Stimulated activated CD4-positive, alpha-beta T cell treated with anti-CD3 and anti-CD28 coated beads, Interleukin-15, amount 100 ng/mL, for 48 hours (primary cell): ENCODE results near the gene OTOP3.
"Not testable (repeated sequence)": the region's sequence is repeated elsewhere in the genome, so short reads cannot be mapped to it uniquely, and the experiment has no call there.

Source experiments
- DNase-seq, 2 donors: peaks; one replicate each; pipeline ENCODE4 v3.0.0-alpha.2; 2020; ENCODE audit warnings: low read depth in 2 of 2

Gene OTOP3, protein sequence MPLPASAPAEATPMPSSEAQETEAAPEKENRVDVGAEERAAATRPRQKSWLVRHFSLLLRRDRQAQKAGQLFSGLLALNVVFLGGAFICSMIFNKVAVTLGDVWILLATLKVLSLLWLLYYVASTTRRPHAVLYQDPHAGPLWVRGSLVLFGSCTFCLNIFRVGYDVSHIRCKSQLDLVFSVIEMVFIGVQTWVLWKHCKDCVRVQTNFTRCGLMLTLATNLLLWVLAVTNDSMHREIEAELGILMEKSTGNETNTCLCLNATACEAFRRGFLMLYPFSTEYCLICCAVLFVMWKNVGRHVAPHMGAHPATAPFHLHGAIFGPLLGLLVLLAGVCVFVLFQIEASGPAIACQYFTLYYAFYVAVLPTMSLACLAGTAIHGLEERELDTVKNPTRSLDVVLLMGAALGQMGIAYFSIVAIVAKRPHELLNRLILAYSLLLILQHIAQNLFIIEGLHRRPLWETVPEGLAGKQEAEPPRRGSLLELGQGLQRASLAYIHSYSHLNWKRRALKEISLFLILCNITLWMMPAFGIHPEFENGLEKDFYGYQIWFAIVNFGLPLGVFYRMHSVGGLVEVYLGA

DNA sequence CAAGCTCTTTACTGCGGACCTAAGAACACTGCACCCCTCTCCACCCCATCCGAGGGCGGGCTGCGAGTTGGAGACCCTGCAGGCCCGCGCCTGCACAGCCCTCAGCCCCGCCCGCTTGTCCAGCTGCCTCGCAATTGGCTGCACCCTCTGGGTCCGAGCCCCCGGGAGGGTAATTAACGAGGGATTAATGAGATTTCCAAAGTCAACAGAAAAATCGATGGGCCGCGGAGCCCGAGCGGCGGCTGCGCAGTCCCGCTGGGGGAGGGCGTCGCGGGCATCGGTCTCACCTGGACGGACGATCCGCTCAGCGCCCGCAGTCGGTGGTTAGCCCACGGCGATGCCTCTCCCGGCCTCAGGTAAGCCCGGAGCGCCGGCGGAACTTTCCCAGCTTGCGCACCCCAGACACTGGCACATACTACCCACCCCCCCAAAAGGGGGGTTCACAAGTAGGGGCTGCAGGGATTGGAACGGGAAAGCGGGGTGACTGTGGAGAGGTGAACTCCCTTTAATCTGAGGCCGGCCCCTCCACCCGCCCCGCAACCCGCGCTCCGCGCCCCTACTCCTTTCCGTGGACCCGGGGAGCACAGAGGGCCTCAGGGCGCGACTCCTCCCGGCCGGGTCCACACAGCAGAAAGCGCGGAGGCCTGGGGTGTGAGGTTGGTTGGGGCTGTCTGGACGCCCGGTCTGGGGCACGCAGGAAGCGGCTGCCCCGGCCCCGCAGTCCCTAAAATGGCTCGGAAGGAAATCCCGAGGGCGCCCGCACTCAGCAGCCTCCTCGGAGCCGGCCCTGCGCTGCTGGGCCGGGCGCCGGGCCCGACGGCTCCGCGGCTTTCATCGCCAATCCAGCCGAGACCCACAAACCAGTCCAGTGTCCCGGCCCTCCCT, at the start of gene OTOP3:
TSS of gene OTOP3 (plus strand) at position 314 of the 885 bp plus-strand sequence. CDS start at position 338, 24 bp downstream.
- DNase-seq, result no peak

DNA sequence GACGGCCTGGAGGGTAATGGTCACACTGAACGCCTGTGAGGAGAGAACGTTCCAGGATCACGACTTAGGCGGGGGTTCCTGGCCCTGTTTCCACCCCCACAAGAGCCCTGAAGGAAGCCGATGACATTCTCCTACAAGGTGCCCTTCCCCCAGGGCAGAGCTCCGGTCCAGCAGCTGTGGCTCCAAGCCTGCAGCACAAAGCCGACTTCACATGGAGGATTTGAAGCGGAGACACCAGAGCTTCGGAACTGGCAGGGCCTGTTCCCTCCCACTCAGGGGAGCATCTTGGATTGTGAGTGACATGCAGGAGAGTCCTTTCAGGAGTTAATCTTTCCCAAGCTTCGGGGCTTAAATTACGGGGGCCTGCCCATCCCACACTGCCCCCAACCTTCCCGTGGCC, 47.2 kb upstream of the OTOP3 start:
- no peak for DNase-seq

DNA sequence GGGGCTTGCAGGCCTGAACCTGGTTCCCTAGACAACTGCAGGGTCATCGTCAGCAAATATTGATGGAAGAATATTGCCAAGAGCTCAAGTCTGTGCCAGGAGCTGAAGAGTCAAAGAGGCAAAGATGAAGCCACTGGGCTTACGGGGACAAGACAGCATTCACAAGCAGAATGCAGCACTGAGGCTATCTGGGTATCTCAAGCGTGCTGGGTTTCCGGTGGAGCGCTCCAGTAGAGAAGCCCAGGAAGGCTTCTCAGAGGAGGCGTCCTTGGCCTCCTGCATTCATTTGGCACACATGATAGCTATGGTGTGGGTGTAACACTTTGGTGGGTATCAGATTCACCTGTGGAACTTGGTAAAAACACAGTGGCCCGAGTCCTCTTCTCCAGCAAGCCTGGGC, 45.1 kb upstream of the OTOP3 start:
- no peak for DNase-seq

DNA sequence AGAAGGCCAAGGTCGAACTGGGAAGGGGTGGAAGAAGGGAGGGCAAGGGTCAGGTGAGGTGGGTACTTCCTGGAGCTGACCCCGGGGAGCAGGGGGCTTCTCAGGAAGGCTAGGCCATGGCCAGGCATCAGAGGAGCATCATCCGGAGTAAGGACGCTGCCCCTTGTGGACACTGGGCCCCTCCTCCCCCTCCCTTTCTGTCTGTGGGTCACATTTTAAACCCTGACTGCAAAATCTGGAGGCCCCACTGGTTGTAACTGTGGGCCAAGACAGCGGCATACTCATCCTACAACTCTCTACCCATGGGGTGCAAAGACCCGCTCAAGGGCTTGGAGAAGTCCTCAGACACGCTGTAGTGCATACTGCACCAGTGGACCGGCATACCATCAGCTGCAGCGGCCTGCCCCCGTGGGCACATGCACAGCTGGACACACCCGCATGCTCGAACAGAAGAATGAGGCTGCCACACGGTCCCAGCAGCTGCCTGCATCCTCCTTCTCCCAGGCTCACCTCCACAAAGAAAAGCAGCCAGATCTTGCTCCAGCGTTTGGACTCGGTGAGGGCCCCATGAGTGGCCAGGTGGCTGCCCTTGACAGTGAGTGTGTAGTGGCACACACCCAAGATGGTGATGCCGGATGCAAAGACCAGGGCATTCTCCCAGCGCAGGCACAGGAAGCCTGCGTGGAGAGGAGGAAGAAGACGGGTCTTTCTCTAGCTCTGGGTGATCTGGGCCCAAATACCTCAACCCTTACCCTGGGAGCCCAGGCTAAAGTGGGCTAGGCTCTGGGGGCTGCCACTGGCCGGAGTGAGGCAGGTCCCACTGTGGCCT, 43.5 kb upstream of the OTOP3 start:
- DNase-seq, result no peak

DNA sequence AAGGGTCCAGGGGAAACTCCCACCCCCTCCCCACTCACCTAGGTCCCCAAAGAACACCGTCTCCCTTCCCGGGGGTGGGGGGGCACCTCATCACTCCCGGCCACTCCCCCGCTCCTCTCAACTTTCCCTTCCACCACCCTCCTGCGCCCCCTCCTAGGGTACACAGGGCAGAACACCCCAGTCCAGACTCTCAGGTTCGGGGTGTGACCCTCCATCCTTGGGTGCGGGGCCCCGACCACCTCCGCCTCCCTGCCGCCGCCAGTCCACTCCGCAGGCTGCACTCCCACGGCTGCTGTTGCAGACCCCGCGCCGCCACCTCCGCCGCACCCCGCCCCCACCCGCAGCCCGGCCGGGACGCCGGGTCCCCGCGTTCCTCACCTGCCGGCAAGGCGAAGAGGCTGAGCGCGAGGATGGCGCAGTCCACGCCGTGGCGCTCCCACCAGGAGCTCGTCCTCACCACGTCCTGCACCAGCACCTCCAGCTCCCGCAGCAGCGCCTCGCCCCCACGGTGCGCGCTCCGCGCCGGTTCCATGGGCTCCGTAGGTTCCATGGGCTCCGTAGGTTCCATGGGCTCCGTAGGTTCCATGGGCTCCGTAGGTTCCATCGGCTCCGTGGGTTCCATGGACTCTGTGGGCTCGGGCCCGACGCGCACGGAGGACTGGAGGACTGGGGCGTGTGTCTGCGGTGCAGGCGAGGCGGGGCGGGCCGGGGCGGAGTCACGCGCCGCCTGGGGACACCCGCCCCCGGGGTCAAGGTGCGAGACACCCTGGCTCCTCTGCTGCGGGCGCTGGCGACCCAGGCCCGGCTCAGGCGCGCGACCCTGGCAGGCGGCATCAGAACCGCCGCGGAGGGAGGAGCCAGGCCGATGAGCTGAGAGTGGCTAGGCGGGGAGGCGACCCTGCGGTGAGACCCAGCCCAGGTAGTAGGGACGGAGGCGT, 42.5 kb upstream of the OTOP3 start, which contains the start of gene FADS6:
TSS of gene FADS6 (minus strand) at position 660 of the 938 bp plus-strand sequence. CDS start at position 622, 38 bp downstream.
- DNase-seq, result no peak

DNA sequence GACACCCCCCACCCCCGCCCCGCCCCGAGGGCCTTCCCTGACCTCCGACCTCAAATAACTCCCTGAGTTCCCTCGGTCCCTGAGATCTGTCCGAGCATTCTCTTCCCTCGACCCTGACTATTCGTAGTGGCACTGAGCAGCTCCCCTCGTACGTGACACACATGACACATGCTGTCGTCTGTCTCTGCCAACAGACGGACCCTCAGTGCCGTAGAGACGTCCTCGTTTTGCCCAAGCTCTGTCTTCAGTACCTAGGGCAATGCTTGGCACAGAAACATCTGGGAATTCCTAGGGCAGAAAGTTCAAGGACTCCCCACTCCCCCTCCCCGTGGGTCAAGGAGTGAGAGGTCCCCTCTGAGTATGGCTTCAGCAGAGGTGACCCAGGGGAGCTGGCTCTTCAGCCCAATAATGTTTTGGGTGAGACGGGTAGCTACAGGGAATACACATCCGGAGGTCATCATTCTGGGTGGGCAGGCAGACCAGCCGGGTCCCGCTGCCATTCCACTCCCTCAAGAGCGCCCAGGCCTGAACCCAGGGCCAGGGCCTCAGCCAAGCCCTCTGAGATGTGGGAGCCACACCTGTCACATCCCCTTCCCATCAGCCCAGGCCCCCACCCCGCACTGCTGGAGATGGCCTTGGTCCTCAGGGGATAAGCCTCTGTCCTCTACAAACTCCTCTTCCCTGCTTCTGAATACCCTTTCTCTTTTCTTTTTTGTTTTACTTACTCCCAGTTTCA, 41.6 kb upstream of the OTOP3 start:
- no peak for DNase-seq

DNA sequence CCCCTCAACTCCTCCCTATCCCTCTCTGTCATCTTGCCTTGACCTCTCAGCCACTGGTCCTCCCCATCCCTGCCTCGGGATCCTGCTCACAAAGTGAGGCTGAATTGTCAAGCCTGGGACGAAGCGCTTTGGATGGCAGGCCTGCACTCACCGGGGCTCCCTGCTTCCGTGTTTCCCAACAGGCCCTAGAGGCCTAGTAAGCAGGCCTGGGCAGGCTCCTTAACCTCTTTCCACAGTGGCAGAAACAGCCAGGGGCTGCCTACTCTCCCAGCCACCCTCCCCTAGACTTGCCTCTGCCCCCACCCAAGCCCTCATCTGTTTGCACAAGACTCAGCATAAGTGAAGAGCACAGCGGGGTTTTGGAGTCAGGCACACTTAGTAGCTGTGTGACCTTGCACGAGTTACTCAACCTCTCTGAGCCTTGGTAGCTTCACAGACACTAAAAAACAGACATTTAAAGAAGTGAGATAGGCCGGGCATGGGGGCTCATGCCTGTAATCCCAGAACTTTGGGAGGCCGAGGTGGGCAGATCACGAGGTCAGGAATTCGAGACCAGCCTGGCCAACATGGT, 37.2 kb upstream of the OTOP3 start:
- no peak for DNase-seq

DNA sequence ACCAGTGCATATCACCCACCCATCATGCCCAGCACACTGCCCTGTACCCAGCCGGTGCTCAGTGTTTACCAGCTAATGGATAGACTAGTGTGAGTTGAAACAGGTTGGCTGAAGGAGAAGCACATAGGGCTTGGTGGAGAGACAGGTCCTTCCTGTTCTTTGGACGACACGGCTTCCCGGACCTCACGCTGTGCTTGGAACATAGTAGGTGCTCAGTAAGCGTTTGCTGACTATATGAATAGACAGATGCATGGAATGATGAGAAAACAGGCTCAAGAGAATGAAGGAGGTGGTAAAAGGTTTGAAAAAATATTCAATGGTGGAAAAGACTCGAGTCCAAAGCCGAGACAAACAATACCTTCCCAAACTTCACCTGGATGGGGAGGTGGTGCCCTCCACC, 35.5 kb upstream of the OTOP3 start:
- no peak for DNase-seq

DNA sequence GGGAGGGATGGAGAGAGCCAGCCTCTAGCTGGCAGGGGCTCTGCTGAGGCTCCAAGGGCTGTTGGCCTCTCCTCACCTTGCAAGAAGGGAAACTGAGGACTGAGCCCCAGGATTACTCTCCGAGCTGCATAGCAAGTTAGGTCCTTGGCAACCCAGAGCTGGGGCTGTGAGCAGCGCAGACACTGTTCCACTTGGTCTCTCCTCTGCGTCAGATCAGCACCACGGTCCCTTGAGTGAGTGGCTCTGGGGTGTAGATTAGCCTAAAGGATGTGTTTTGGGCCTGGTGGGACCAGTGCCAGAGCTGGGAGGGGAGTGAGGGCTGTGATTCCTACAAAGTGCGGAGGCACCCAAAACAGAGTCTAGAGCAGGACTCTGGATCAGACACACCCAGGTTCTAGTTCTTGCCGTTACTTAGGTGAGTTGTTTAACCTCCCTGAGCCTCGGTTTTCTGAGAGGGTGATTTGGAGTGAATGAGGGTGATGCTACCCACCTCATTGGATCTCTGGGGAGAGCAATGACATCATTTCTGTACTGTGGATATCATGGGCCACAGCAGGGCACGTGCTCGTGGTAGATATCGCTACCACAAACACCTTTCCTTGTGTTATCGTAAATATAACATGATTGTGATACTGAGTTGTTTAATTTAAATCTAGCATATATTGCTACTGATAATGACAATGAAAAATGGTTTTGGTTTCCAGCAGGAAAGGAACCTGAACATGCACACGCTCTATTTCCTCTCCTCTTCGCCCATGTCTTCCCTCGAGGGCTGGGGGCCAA, 34.2 kb upstream of the OTOP3 start:
- DNase-seq, result no peak

DNA sequence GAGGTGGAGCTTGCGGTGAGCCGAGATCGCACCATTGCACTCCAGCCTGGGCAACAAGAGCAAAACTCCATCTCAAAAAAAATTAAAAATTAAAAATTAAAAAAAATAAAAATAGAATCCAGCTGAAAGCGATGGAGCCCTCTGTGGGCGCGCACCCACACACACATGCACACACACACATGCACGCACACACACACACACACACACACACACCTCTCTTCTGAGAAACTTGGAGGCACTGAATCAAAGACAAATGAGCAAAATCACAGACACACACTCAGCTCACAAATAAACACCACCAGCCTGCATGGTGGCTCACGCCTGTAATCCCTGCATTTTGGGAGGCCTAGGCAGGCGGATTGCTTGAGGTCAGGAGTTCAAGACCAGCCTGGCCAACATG, 32.7 kb upstream of the OTOP3 start:
- DNase-seq, result no peak

DNA sequence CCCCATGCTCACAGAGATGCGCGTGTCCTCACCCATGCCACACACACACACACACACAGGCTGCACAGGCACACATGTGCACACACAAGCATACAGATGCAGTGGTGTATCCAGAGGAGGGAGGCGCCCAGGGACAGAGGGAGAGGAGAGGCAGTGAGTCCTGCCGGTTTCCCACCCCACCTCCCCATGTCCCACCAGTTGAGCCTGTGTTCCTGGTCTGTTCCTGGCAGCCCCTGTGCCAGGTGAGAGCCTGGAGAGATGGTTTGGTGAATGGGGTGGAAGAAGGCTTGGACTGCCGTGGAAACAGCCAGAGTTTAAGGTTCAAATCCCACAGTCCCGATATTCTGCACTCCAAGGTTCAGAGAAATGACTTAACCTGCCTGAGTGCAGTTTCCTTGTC, 32.0 kb upstream of the OTOP3 start:
- no peak for DNase-seq

DNA sequence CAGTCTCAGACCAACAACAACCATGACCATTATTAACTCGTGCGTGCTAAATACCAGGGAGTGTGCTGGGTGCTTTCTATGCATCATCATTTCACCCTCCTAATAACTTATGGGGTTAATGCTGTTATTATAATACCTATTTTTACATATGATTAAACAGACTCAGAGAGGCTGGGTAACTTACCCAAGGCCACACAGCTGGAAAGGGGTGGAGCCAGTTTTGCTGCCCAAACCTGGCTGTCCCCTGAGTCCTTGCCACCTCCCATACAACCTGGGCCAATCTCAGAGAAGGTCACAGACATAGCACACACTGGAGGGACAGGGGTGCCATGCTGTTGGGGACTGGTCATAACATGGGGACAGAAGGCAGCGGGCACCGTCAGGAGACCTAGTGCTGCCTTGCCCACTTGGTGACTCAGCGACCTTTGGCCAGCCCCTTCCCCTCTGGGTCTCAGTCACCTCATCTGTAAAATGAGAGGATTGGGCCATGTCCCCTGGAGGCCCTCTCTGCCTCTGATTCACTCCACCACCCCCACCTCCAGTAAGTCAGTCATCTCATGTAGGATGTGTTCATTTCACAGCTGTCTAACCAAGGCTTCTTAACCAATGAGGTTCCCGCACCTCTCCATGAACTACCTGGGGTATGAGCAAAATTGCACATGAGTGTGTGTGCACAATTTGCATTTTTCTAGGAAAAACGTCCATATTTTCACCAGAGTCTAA, 30.9 kb upstream of the OTOP3 start:
- DNase-seq, result no peak

DNA sequence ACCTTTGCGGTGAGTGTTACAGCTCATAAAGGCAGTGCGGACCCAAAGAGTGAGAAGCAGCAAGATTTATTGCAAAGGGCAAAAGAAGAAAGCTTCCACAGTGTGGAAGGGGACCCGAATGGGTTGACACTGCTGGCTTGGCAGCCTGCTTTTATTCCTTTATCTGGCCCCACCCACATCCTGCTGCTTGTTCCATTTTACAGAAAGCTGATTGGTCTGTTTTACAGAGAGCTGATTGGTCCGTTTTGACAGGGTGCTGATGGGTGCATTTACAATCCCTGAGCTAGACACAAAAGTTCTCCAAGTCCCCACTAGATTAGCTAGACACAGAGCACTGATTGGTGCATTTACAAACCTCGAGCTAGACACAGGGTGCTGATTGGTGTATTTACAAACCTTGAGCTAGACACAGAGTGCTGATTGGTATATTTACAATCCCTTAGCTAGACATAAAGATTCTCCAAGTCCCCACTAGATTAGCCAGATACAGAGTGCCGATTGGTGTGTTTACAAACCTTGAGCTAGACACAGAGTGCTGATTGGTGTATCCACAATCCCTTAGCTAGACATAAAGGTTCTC, 29.4 kb upstream of the OTOP3 start:
- not testable (repeated sequence) for DNase-seq

DNA sequence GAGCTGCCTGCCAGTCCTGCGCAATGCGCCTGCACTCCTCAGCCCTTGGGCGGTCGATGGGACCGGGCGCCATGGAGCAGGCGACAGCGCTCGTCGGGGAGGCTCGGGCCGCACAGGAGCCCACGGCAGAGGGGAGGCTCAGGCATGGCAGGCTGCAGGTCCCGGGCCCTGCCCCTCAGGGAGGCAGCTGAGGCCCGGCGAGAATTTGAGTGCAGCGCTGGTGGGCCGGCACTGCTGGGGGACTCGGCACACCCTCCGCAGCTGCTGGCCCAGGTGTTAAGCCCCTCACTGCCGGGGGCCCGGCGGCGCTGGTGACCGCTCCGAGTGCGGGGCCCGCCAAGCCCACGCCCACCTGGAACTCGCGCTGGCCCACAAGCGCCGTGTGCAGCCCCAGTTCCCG, 28.7 kb upstream of the OTOP3 start:
- no peak for DNase-seq

DNA sequence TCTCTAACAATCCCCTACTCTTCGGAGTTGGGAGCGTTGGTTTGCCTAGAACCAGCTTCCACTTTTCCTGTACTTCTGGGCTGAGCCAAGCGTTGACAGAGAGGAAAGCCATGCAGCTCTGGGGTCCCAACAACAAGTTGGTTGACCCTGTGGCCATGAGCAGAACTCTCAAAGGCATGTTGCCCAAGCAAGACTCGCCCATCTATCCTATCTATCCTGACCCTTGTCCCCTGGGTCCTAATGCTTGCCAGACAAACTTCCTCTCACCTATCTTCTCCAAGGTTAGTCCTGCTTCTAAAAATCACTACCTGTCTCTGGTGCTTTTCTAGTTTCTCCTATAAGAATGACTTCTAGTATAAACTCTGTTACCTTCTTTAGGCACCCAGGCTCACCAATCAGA, 26.6 kb upstream of the OTOP3 start:
- DNase-seq, result not testable (repeated sequence)

DNA sequence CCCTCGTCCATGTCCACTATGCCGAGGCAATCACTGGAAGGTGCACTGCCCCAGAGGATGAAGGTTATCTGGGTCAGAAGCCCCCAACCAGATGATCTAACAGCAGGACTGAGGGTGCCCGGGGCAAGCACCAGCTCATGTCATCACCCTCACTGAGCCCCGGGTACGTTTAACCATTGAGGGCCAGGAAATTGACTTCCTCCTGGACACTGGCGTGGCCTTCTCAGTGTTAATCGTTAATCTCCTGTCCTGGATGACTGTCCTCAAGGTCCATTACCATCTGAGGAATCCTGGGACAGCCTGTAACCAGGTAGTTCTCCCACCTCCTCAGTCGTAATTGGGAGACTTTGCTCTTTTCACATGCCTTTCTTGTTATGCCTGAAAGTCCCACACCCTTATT, 24.3 kb upstream of the OTOP3 start:
- not testable (repeated sequence) for DNase-seq

DNA sequence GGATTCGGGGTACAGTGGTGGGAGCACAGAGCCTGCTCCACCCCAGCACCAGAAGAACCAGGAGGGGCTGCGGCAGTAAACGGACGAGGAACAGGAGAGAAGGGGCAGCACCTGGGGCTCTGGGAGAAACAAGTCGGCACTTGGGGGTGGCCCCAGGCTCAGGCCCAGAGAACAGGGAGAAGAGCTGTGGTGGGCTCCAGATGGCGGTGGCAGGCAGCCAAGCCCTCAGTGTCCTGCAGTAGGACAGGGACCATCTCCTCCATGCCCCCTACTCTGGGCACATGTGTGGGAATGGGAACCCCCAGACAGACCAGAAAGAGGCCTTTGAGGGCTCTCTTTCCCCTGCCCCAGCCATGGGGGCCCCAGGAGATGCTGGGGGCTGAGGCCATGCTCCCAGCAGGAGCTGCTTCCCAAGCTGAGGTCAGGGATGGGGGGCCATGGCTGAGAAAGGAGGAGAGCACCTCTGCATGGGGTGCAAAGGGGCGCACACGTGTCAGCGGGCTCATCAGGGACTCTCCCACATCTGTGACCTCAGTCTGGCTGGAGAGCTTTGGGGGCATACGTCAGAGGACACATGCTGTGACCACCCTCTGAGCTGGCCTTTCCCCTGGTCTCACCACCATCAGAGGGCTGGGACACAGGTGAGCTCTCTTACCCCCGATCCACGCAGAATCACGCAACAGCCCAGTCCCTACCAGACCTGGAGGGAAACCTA, 19.4 kb upstream of the OTOP3 start:
- DNase-seq, result no peak
